Hypothalamus (tissue), 51 donors: ENCODE results near the gene GSTM3.
"Not testable (repeated sequence)": the region's sequence is repeated elsewhere in the genome, so short reads cannot be mapped to it uniquely, and the experiment has no call there.

ENCODE experiments used
- DNase-seq, 51 donors: peaks; one replicate each; lab custom pipeline; 2025; lab: John Stamatoyannopoulos, UW

The GSTM3 gene

GRCh38 chr1:109732390-109732881 is 8.4 kb downstream of the GSTM3 start:
- DNase-seq, result no peak

GRCh38 chr1:109730666-109731065 is 10.2 kb downstream of the GSTM3 start:
- DNase-seq, result peak in 1 of 51 donors; percentile 30

- no peak for DNase-seq
Observed at GRCh38 chr1:109728870-109729269, 12.0 kb downstream of the GSTM3 start.

GRCh38 chr1:109726728-109727373 is 14.0 kb downstream of the GSTM3 start:
- DNase-seq, result no peak

- DNase-seq, result no peak
Observed at GRCh38 chr1:109726007-109726406, 14.8 kb downstream of the GSTM3 start.

GRCh38 chr1:109725510-109725909 is 15.3 kb downstream of the GSTM3 start:
- DNase-seq, result no peak

GRCh38 chr1:109724933-109725332 is 15.9 kb downstream of the GSTM3 start:
- DNase-seq, result no peak

DNA sequence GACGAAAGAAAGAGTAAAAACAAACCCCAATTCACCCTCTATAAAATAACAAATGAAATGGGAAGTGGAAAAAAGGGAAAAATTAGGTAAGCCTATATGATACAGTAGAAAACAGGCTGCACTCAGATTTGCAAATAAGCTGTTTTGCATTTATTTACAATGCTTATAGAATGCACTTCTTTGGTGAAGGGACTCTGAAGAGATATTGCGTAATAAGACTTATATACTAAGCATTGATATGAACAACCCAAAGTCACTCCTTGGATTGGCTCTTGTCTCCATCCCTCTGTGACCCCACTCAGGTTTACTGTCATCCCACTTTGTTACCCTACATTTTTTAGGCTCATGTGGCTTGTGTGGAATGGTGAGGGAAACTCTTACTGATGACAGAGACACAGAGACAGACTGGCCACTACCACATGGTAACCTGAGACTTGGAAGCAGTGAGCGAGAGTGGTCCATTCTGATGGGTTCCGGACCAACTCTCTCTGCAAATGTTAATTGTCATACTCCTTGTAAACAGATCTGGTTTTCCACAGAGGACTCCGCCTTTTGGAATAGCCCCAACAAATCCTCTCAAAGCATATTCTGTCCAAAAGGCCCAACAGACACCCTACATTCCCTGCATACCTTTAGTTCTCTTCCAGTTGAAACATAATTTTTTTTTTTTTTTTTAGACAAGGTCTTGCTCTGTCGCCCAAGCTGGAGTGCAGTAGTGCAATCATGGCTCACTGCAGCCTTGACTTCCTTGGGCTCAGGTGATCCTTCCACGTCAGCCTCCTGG is 17.7 kb downstream of the GSTM3 start:
- no peak for DNase-seq

DNA sequence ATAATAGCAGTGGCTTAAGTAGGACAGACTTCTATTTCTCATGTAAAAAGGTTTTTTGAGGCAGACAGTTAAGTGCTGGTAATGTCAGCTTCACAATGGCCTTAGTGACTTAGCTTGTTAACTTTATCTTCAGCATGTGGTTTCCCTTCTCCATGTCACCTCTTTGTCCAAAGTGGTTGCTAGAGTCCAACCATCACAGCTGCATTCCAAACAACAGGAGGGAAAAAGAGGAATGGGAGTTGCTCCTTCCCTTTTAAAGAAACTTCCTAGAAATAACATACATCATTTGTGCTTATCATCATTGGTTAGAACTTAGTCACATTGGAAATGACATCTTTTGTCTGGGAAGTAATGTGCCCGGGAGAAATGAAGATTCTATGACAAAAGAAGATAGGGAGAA is 18.9 kb downstream of the GSTM3 start:
- DNase-seq, result no peak

DNA sequence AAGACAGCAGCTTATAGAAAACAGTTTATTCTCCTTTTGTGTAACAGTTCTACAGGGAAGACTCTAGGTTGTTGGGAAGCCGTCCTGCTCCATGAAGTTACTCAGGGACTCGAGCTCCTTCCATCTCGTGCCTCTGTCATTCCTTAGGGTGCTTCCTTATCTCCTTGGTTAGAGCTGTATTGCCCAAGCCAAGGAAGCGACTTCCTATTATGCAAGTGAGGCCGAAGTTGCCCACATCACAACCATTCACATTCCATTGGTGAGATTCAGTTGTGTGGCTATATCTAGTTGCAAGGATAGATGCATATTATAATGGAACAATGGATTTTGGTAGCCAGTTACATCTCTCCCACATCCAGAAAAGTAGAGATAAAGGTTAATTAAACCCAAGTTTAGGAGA is 19.8 kb downstream of the GSTM3 start:
- no peak for DNase-seq

- DNase-seq, result no peak
Observed at GRCh38 chr1:109719337-109719837, 21.5 kb downstream of the GSTM3 start.

GRCh38 chr1:109718495-109718894 is 22.3 kb downstream of the GSTM3 start:
- DNase-seq, result no peak

DNA sequence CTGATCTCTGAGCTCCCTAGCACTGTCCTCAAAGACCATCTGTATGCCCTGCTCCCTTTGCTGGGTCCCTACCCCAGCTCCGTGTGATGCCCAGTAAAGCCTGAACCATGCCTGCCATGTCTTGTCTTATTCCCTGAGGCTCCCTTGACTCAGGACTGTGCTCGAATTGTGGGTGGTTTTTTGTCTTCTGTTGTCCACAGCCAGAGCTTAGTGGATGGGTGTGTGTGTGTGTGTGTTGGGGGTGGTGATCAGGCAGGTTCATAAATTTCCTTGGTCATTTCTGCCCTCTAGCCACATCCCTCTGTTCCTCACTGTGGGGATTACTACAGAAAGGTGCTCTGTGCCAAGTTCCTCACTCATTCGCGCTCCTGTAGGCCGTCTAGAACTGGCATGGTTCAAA is 23.1 kb downstream of the GSTM3 start:
- DNase-seq, result no peak

DNA sequence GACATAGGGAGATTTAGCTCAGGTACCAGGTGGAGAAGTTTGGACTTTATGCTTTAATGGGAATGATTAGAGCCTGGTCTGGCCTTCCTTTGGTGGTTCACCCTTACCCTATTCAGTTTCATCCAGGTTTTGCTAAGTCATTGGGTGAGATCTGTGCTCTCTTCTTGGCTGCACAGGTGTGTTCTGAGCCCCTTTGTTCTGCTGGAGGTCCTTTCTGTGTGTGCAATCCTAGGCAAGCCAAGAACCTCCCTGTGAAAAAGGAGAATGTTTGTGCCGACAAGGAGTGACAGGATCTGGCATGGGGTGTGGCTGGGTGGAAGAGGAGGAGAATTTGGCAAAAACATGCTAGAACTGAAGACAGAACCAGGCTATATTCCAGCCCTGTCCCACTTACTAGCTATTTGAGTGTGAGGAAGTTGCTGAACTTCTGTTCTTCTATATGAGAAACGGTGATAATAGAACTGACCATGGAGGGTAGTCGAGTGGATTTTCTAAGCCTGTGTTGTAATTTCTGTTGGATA is 24.2 kb downstream of the GSTM3 start:
- DNase-seq, result no peak

DNA sequence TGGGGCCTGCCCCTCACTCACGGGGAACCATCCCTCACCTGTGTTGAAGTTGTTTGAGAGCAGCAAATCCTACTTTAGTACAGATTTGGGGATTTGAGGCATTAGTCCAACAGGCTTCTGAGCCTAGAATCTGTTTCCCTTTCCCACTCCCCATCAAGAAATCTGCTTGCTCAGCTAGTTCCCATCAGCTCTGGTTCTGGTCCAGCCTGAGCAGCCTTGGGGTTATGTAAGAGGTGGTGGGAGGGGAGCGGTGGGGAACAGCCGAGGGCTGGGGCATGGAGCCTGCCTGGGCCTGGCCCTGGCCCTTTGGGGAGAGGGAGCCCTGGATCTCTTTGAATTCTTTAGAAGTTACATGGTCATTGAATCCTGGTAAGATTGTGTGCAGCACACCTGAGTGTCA is 24.7 kb downstream of the GSTM3 start:
- DNase-seq, result no peak

DNA sequence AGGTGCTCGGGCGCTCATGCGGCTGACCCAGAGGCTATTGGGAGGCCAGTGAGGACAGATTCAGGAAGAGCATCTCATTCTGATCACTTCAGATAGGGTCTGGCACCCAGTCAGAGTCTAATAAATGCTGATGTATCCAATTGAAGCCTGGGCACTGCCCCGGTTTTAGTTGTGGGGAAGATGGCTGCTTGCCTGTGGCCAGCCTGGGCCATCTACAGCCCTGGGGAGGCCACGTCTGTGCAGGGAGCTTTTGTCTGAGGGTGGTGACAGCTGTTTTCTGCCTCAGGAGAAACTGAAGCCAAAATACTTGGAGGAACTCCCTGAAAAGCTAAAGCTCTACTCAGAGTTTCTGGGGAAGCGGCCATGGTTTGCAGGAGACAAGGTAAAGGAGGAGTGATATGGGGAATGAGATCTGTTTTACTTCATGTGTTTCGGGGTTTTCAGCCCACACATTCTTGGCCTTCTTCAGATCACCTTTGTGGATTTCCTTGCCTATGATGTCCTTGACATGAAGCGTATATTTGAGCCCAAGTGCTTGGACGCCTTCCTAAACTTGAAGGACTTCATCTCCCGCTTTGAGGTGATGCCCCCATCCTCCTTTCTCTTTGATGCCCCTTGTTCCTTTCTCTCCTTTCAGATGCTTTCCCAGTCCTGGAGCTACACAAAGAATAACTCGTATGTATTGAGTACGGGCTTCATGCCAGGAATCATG is 26.0 kb downstream of the GSTM3 start:
- no peak for DNase-seq

DNA sequence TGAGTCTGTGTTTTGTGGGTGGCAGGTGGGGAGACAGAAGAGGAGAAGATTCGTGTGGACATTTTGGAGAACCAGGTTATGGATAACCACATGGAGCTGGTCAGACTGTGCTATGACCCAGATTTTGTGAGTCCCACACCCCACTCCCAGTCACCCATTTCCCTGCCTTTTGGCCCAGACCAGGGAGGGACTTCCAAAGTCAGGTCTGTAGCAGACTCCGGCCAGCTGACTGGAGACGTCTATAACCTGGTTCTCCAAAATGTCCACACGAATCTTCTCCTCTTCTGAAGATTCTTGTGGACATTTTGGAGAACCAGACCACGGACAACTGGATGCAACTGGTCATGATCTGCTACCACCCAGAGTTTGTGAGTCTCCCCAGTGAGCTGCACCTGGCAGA is 27.2 kb downstream of the GSTM3 start:
- no peak for DNase-seq

GRCh38 chr1:109712321-109712864 is 28.4 kb downstream of the GSTM3 start:
- DNase-seq, result no peak

DNA sequence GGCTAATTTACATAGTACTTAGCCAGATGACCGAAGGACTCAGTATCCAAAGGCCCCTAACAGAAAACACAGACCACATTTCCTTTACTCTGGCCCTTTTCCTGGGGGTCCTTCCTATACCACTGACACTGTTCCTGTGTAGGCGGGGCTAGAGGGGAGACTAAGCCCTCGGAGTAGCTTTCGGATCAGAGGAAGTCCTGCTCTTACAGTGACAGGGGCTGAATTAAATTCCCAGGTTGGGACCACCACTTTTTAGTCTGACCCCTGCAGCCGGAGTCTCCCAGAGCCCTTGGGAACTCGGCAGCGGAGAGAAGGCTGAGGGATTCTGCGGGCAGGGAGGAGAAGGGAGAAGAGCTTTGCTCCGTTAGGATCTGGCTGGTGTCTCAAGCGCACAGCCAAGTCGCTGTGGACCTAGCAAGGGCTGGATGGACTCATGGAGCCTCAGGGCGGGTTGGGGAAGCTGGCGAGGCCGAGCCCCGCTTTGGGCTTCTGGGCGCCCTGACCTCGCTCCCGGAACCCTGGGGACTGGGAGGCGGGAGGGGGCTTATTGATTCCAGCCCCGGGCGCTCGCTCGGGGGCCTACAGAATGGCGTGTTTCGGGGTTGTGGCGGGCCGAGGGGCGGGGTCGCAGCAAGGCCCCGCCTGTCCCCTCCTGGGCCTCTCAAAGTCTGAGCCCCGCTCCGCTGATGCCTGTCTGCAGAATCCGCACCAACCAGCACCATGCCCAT is 29.1 kb downstream of the GSTM3 start, which contains the start of gene GSTM5:
Gene GSTM5 (plus strand): TSS at position 659 of the 728 bp plus-strand sequence. CDS start 62 bp downstream, at position 721.
- not testable (repeated sequence) for DNase-seq

GRCh38 chr1:109709822-109710221 is 31.0 kb downstream of the GSTM3 start:
- not testable (repeated sequence) for DNase-seq
